HG02678 (cell line): ENCODE measurements around the gene PAM.
"Not testable (repeated sequence)": the region's sequence is repeated elsewhere in the genome, so short reads cannot be mapped to it uniquely, and the experiment has no call there.

Experiments
- ATAC-seq: cut with Tn5 transposase; IDR thresholded peaks from one replicate; pipeline ENCODE4 v1.9.1; 2021; ENCODE audit warnings: mild to moderate bottlenecking, moderate library complexity; ENCODE audit not compliant: unreplicated experiment

The PAM gene

DNA sequence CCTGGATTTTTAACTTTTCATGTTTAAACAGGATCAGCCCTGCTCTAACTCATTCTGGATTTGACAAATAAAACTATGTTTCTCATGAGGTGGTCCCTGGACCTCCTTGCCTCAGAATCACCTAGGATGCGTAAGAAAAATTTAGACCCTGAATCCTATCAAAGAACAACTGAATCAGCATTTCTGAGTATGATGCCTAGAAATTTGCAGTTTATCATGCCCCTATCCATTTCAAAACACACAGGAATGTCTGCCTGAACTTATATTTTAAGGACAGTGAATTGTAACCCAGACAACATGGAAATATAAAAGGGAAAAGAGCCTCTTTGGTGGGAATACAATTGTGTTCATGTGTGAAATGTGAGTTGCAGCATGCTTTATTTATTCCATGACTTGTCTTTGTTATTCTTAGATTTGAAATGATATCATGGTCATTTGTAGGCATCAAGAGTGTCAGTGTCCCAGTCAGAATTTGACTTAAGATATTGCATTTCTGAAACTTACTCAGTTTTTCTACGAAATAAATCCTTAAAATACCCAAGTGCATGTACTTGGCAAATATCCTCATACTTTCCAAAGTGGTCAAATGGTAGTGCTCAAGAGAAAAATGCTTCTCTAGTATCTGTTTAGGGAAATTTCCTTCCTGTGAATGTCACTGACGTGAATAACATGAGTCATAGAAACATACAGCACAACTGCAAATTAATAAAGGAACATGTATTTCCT lies 220.5 kb downstream of the PAM start:
- ATAC-seq: no peak

DNA sequence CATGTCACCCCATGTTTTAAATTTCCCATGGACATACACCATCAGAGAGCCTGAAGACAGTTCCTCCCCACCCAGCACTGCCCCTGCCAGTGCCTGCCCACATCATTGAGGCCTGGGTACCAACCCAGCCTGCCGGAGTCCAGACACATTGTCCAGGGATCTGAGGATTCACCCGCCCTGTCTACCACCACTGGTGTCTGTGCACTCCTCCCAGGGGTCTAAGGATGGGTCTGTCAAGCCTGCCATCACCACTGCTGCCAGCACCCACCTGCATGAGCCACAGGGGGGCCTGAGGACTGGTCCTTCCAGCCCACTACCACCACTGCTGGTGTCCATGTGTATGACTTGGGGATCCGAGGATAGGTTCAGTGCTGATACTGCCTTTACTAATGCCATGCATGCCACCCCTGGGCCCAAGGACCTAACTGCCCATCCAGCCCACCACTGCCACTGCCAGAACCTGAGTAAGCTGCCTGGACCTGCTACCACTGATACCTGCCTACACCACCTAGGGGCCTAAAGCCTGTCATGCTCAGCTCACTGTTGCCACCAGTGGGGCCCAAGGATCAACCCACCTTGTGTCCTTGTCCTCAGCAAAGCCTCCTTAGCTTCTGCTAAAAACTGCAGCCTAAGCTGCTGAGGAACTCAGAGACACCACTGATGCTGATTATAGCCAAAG lies 227.0 kb downstream of the PAM start:
- no peak for ATAC-seq

DNA sequence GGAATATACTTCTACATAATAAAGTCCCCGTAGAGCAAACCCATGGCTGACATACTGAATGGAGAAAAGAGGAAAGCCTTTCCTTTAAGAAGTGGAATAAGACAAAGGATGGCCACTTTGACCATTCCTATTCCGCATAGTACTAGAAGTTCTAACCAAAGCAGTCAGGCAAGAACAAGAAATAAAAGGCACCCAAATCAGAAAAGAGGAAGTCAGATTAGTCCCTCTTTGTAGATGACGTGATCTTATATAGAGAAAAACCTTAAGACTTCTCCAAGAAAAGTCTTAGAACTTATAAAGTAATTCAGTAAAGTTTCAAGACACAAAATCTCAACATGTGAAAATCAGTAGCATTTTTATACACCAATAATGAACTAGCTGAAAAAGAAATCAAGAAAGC lies 231.0 kb downstream of the PAM start:
- ATAC-seq: no peak

DNA sequence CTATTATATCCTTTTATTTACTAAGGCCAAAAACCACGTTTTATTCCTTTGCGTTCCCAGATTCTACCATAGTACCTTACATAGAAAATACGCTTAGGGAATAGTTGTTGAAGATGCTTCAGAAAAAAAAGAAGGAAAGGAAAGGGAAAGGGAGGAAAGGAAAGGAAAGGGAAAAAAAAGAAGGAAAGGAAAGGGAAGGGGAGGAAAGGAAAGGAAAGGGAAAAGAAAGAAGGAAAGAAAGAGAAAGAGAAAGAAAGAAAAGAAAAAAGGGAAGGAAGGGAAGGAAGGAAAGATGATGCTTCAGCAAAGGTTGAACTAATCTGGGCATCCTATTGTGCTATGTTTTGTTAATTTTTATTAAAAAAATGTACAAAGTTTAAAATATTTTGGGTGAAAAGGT lies 233.4 kb downstream of the PAM start:
- no peak for ATAC-seq

DNA sequence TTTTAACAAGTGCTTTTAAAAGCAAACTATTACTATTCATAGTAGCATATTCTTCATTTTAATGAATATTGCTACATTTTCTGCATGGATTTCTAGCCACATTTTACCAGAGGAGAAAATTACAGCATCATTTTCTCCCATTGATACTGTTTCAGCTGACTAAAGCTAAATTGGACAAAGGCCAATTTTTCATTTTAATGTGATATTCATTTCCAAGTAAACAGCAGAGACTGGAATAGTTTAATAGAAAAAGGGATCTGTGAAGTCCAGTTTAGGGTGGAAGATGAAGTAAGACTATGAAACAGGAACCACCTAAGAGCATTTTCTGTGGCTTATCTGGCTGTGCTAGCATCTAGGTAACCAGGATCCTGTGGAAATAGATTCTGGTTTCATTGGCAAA lies 236.7 kb downstream of the PAM start:
- ATAC-seq: no peak

DNA sequence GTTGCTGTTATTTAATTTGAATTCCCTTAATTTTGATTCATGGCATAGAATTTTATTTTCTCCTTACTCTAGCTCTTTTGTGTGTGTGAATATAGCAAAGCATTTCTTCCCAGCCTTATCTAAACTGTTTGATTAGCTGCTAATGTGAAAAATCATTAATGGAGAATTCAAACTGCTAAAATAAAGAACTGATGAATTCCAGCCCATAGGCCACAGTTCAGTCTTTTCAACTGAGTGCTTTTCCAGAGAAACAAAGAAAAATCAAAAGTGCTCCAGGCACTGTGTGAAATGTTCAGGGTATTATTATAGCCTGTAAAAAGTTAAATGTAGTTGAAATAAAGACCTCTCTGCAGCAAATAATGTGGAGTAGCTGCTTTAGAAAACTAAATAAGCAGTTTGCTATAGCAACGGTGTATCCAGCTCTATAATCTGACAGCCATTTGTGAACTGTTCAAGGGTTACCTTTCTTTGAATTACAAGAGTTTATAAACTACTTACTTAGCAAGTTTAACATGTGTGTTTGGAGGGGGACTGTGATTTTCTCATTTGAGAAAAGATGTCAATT lies 241.0 kb downstream of the PAM start:
- ATAC-seq: no peak

DNA sequence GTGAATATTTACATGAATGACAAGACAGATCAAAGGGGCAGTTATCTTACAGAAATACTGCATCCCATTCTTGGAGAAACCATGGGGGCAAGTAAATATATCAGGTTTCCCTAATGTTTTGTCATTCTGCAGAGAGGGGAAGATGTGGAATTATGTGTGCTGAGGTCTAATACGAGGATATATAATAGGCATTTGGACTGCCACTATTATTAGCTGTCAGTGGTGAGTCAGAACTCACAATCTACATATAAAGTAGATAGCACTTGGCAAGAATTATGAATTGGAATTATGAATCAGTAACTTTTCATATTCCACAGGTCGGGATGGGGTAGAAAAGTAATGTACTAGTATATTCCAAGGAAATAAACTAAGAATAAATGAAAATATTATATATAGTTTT lies 243.1 kb downstream of the PAM start:
- ATAC-seq: no peak

DNA sequence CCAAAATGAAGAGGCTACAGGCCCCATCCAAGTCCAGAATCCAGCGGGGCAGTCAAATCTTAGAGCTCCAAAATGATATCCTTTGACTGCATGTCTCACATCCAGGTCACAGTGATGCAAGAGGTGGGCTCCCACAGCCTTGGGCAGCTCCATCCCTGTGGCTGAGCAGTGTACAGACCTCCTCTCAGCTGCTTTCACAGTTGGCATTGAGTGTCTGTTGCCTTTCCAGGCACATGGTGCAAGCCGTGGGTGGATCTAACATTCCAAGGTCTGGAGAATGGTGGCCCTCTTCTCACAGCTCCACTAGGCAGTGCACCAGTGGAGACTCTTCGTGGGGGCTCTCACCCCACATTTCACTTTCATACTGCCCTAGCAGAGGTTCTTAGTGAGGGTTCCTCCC lies 244.1 kb downstream of the PAM start:
- ATAC-seq: no peak

DNA sequence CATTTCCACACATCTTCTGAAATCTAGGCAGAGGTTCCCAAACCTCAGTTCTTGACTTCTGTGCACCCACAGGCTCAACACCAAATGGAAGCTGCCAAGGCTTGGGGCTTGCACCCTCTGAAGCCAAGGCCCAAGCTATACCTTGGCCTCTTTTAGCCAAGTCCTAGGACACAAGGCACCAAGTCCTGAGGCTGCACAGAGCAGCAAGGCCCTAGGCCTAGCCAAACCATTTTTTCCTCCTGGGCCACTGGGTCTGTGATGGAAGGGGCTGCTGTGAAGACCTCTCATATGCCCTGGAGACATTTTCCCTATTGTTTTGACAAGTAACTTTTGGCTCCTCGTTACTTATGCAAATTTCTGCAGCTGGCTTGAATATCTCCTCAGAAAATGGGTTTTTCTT lies 244.5 kb downstream of the PAM start:
- not testable (repeated sequence) for ATAC-seq

DNA sequence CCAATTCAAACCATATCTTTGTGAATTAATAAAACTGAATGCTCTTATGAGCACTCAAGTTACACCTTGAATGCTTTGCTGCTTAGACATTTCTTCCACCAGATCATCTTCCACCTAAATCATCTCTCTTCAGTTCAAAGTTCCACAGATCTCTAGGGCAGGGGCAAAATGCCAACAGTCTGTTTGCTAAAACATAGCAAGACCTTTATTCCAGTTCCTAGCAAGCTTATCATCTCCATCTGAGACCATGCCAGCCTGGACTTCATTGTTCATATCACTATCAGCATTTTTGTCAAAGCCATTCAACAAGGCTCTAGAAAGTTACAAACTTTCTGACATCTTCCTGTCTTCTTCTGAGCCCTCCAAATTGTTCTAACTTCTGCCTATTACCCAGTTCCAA lies 245.0 kb downstream of the PAM start:
- ATAC-seq: no peak

DNA sequence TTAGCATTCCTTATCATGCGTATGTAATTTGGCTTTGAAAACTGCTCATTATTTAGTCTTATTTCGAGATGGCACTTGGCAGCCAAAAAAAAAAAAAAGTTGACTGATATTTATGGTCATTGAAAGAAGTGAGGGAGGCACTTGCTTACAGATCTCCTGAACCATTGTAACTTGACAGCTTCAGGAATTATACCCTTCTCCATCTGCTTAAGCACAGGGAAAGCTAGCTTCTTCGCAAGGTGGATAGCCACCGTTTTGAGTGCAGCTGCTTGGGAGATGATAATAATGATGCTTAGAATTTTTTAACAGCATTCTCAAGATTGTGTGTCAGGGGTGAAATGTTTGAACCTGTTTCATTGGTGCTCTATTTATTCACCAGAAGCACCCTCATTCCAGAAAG lies 248.8 kb downstream of the PAM start:
- no peak for ATAC-seq

DNA sequence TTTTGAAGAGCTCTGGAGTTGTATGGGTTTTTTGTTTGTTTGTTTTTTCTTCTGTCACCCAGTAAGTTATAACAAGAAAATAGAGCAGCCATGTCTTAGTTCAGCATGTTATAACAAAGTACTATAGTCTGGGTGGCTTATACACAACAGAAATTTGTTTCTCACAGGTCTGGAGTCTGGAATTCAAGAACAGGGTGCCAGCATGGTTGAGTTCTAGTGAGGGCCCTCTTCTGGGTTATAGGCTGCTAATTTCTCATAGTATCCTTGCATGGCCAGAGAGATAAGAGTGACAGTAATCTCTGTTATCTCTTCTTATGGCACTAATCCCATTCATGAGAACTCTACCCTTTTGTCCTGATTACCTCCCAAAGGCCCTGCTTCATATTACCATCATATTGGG lies 250.2 kb downstream of the PAM start:
- ATAC-seq: no peak

DNA sequence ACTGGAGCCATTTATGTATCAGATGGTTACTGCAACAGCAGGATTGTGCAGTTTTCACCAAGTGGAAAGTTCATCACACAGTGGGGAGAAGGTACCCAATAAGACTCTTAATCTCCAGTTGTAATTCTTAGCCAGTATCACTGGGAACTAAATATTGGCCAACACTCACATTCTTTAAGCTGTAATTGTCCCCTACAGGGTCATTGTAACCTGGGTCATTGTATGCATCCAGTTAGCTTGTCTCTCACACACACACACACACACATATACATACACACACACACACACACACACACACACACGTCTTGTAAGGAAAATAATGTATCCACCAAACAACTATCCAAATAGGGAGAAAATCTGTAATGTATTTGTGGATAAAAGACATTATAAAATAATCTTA lies 251.8 kb downstream of the PAM start:
- no peak for ATAC-seq

DNA sequence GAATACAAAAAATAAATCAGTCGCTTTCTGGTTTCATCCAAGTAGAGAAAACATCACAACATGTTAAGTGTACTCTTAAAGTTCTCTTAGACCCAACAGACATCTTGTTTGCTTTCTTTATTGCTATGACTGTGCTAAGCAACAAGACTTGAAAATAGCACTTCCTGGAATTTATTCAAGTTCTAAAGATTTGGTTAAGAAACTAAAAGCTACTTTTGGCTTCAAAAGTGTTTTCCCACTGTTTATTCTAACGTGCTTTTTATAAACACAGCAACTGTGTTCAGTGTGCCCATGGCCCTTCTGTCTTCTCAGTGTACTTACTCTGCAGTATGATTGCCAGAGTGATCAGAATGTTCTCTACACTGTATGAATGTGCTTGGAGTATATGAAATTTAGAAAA lies 255.1 kb downstream of the PAM start:
- ATAC-seq: no peak

DNA sequence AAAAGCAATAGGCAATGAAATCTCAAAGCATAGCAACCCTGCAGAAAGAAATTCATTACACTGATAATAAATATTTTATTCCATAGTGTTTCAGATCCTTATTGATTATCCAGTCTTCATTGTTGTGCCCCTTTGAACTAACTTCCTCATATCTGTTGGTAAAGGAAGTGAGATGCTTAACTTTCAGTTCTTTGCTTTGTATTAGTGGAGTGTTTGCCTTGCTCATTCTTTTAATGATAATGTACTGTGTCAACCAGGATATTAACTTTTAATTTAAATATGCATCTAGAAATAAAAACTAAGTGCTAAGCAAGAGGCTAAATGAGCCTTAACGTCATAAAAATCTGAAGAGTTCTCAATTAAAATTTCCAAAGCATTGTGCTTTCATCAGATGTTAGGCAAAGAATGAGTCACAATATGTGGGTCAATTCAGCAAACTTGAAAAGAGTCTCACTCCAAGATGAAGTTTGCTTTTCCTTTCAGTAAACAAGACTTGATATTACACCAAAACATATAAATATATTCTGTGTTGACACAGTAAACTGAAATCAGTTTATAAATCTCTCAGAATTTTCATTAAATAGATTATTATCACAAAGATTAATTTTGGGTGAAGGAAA lies 258.9 kb downstream of the PAM start:
- peak; percentile 56 for ATAC-seq

DNA sequence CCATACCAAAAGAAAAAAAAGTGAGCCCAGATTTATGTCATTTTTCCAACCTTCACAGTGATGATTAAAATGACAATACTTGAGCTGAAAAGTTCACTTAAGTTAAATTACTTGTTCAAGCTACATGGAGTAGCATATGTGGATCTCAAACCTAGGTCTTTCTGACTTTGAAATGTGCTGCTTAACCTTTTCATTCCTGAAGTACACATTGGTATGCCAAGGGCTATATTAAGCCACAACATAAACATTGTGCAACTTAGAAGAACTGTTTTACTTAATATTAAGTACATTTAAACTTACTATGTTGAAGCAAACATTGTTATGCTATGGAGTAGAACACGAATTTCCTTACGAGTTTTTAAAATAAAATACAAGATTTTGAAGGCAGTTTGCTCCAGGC lies 259.9 kb downstream of the PAM start:
- ATAC-seq: no peak

DNA sequence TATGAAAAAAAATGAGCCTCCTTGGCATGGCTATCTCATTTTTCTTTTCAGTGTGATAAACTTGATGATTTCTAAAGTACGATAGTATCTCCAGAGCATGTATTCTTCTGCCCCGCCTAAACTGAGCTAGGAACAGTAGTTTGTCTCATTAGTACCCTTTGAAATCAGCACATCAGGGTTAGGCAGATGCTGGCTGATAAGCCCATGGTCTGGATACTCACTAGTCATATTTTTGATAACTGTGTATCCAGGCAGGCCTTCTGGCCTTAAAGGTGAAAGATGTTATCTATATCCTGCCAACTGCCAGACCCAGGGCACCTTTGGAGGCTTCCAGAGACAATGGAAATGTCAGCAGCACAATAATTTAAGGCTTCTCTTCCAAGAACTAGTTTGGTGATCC lies 261.1 kb downstream of the PAM start:
- no peak for ATAC-seq

DNA sequence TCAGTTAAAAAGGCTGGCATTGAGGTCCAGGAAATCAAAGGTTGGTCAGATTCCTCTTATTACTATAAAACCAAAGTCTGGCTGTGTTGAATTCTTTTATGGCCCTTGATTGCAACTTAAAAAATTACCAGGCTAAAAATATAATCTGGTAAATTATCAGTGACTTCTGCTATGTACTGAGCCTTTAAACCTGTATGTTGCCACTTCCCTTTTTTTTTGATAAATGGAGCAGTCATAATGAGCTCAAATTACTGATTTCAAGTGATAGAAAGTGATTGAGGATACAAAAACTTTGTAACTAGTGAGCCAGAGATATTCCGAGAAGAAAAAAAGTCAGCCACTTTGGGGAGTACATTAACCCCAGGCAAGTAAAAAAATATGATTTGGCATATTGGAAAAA lies 264.7 kb downstream of the PAM start:
- no peak for ATAC-seq

DNA sequence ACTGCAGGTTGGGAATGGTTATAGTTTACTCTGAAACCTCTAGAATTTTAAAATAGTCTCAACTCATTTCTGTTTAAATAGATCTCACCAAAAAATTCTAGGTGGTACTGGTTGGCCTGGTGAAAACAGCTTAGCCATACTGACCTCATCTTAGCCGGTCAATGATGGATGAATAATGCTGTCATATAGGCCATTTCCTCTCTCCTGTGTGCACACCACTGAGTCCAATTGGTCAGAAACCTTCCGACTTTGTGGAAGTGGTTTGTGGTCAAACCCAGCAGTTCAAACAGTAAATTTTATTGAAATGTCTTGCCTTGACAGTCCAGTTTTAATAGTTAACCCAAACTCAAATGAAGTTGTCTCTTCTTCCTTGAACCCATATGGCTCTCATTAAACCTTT lies 266.2 kb downstream of the PAM start:
- ATAC-seq: peak; percentile 84

DNA sequence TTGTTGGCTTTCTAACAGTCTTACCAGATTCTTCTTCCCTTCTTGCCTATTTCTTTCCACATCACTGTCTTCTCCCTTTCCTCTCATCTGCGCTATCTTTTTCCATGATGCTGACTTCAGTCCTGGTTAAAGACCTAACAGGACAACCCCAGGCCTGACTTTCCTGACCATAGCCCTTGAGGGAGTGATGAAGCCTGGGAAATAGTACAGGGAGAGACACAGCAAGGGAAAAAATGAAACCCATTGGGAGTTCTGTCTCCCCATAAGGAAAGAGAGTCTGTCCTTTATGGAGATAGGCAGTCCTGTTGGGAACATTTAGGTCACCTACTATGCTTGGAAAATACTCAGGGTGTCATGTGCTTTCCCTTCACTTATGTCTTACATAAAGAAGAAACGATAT lies 272.2 kb downstream of the PAM start:
- ATAC-seq: no peak

DNA sequence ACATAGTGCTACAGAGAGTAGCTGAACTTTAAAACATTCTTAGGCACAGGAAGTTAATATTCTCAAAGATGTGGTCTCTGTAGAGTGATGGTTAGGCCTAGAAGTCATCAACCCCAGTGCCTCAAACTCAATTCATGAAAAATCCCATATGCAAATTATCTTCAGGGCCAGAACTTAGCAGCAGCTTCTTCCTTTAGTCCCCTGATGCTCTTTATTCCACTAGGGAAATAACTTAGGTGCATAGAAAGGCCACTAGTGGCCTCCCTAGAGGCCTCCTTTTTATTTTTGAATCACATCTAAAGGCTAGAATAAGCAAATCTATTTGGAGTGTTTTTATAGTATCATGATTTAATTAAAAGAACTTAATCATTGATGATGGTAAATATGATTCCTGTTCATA lies 276.5 kb downstream of the PAM start:
- ATAC-seq: no peak

DNA sequence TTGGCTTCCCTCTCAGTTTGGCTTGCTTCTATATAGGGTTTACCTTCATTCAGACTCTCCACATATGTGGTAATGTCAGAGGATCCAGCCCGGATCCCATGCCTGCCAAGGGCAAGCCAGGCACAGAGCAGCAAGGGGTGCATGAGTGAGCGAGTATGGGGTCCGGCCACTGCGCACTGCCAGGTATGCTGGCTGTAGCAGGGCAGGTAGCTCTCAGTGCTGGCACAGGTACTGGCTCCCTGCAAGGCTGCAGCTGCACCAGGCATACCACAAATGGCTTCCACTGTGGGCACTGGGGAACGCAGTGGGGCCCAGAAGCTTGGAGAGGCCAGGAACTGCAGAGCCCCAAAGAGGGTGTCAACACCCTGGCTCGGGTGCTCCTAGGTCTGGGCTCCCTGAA lies 278.6 kb downstream of the PAM start:
- ATAC-seq: no peak
